ELF-1 (cell line): ENCODE results near the gene AGPAT1.
A peak's percentile ranks its signal among the peaks of the same experiment; 100 is the strongest.

ENCODE experiments used
- DNase-seq: peaks from one replicate; pipeline ENCODE4 v3.0.0-alpha.2; 2016; ENCODE audit warnings: low read depth, low spot score

The AGPAT1 gene

GRCh38 chr6:32168807-32169591 lies 6.9 kb downstream of the AGPAT1 start:
- DNase-seq, result no peak

- DNase-seq, result no peak
These were observed 7.5 kb downstream of the AGPAT1 start for GRCh38 chr6:32168350-32168749.

- DNase-seq, result no peak
These were observed 8.1 kb downstream of the AGPAT1 start for GRCh38 chr6:32167761-32168262.

GRCh38 chr6:32167154-32167760 lies 8.6 kb downstream of the AGPAT1 start:
- peak; percentile 84 for DNase-seq

GRCh38 chr6:32166411-32167061 lies 9.3 kb downstream of the AGPAT1 start:
- DNase-seq, result peak; percentile 59

- DNase-seq, result no peak
These were observed 11.6 kb downstream of the AGPAT1 start, which contains the start of gene EGFL8 for GRCh38 chr6:32164295-32164694. TSS of gene EGFL8 (plus strand) at chr6:32164595. CDS start at chr6:32166166, 1,571 bp downstream.

GRCh38 chr6:32163559-32164258 lies 12.2 kb downstream of the AGPAT1 start:
- no peak for DNase-seq

GRCh38 chr6:32158052-32158451 lies 17.8 kb downstream of the AGPAT1 start:
- DNase-seq, result no peak

GRCh38 chr6:32156891-32157290 lies 19.0 kb downstream of the AGPAT1 start:
- no peak for DNase-seq

GRCh38 chr6:32154514-32155161 lies 21.2 kb downstream of the AGPAT1 start:
- DNase-seq, result peak; percentile 78

- DNase-seq, result peak; percentile 94
These were observed 22.0 kb downstream of the AGPAT1 start, which contains the start of gene PPT2 for GRCh38 chr6:32153564-32154513. TSS of gene PPT2 (plus strand) at chr6:32154141. CDS start at chr6:32154595, 454 bp downstream.

- peak; percentile 84 for DNase-seq
These were observed 22.9 kb downstream of the AGPAT1 start for GRCh38 chr6:32152769-32153563.

- DNase-seq, result no peak
These were observed 23.8 kb downstream of the AGPAT1 start, which contains the start of gene PRRT1 for GRCh38 chr6:32151863-32152768. TSS of gene PRRT1 (minus strand) at chr6:32151939. CDS start at chr6:32151827, 112 bp downstream.

- no peak for DNase-seq
These were observed 24.6 kb downstream of the AGPAT1 start for GRCh38 chr6:32151181-32151862.

- DNase-seq, result no peak
These were observed 25.7 kb downstream of the AGPAT1 start for GRCh38 chr6:32149932-32150870.

- DNase-seq, result no peak
These were observed 26.7 kb downstream of the AGPAT1 start for GRCh38 chr6:32149092-32149755.
